Suprapubic skin (tissue), 4 donors: Measurements from ENCODE around the gene KRTAP5-7.

ENCODE experiments used
- CTCF ChIP-seq, 2 donors: fragments of 200-600 bp in 1 of 2; fragments of 450-650 bp in 1 of 2; sonication (generic) in 1 of 2; IDR thresholded peaks; one replicate each; pipeline ENCODE4 v1.5.1; 2016 to 2019; ENCODE audit warnings: antibody characterized with exemption in 2 of 2, mild to moderate bottlenecking in 1 of 2, moderate library complexity in 1 of 2
- EP300 ChIP-seq: sonication (generic); formaldehyde crosslinking; IDR thresholded peaks from one replicate; pipeline ENCODE4 v1.6.1; 2017; ENCODE audit warnings: antibody characterized with exemption
- POLR2AphosphoS5 ChIP-seq, 3 donors: sonication (generic); formaldehyde crosslinking; IDR thresholded peaks; one replicate each; pipeline ENCODE4 v1.6.1; 2017; ENCODE audit warnings: antibody characterized with exemption in 3 of 3

- no peak for TF ChIP-seq POLR2AphosphoS5 (IDR thresholded peaks at IDR 0.05)
- no peak for TF ChIP-seq EP300
- TF ChIP-seq CTCF (IDR thresholded peaks at IDR 0.05) = no peak
These were observed 36.3 kb downstream of the KRTAP5-7 start for GRCh38 chr11:71563406-71563805.
